WERI-Rb-1 (cell line): ENCODE results near the gene G6PC2.
"Not testable (repeated sequence)": the region's sequence is repeated elsewhere in the genome, so short reads cannot be mapped to it uniquely, and the experiment has no call there.

Source experiments
- DNase-seq: peaks from one replicate; pipeline ENCODE4 v3.0.0-alpha.2; 2020
- H3K27ac ChIP-seq: fragments of 250-450 bp; sonication (Bioruptor Pico); 2 replicates; pipeline ENCODE4 v1.5.1; 2020; ENCODE audit warnings: mild to moderate bottlenecking, moderate library complexity
- H3K27me3 ChIP-seq: fragments of 250-450 bp; sonication (Bioruptor Pico); 2 replicates; pipeline ENCODE4 v1.5.1; 2021; ENCODE audit warnings: mild to moderate bottlenecking, low read depth, moderate library complexity; ENCODE audit not compliant: insufficient read depth, severe bottlenecking
- H3K36me3 ChIP-seq: fragments of 250-450 bp; sonication (Bioruptor Pico); 2 replicates; pipeline ENCODE4 v1.5.1; 2020; ENCODE audit warnings: mild to moderate bottlenecking, moderate library complexity
- H3K4me3 ChIP-seq: 2 replicates; pipeline ENCODE4 v1.5.1; 2011; ENCODE audit warnings: low read depth, mild to moderate bottlenecking, control low read depth, low read length
- H3K9me3 ChIP-seq: fragments of 250-450 bp; sonication (Bioruptor Pico); 2 replicates; pipeline ENCODE4 v1.5.1; 2021; ENCODE audit warnings: mild to moderate bottlenecking, moderate library complexity; ENCODE audit not compliant: severe bottlenecking
- TF ChIP-seq, protein P1 (sequence below): IDR thresholded peaks from 2 replicates; pipeline ENCODE4 v1.5.1; 2011; ENCODE audit warnings: low read depth, mild to moderate bottlenecking, control low read depth, inconsistent platforms, low read length

Gene G6PC2

DNA sequence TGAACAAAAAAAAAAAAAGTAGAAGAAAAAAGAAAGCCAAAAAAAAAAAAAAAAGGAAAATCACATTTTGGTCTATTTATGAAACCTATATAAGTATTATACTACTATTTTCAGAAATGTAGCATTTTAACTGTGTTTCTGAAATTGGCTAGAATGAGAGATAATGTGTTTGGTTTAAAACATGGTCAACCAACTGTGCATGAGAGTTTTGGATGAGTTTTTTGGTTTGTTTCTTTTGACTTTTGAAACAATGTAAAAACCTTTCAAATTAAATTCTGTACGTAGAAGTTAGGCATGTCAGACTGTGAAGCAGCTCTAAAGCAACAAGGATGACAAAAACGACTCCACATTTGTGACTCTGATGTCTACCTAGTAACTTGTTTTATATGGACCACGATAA is 45.5 kb upstream of the G6PC2 start:
- Histone ChIP-seq H3K4me3 (no peak overlapping the region), H3K9me3 (no peaks in the 10 kb centered on the region), H3K36me3 (no peaks in the 10 kb centered on the region), H3K27ac (no peak overlapping the region), H3K27me3 (no peaks in the 10 kb centered on the region)
- DNase-seq, result no peak
- TF ChIP-seq, protein P1, sequence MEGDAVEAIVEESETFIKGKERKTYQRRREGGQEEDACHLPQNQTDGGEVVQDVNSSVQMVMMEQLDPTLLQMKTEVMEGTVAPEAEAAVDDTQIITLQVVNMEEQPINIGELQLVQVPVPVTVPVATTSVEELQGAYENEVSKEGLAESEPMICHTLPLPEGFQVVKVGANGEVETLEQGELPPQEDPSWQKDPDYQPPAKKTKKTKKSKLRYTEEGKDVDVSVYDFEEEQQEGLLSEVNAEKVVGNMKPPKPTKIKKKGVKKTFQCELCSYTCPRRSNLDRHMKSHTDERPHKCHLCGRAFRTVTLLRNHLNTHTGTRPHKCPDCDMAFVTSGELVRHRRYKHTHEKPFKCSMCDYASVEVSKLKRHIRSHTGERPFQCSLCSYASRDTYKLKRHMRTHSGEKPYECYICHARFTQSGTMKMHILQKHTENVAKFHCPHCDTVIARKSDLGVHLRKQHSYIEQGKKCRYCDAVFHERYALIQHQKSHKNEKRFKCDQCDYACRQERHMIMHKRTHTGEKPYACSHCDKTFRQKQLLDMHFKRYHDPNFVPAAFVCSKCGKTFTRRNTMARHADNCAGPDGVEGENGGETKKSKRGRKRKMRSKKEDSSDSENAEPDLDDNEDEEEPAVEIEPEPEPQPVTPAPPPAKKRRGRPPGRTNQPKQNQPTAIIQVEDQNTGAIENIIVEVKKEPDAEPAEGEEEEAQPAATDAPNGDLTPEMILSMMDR, result no peak

DNA sequence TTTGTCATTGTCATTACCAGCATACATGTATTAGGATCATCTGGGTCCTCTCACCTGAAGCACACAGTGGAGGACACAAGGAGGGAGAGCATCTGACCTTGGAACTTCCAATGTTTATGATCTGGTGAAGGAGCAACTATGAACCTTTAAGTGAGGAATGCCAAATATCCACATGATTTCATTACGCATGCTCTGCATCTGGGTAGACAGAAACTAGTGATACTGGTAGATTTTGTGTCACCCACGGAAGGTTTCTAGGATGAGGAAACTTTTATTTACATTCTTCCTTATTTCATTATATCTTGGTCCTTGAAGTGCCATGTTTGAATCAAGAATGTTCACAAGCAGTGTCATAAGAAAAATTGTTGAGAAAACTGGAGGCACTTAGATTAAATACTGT is 42.9 kb upstream of the G6PC2 start:
- Histone ChIP-seq H3K9me3 (no peaks in the 10 kb centered on the region), H3K27ac (no peak overlapping the region), H3K36me3 (peaks cover 4% of the 10 kb centered on the region; the same call in 1 of the 2 replicates), H3K4me3 (no peak overlapping the region), H3K27me3 (no peaks in the 10 kb centered on the region)
- no peak for DNase-seq
- TF ChIP-seq, protein P1, result no peak

DNA sequence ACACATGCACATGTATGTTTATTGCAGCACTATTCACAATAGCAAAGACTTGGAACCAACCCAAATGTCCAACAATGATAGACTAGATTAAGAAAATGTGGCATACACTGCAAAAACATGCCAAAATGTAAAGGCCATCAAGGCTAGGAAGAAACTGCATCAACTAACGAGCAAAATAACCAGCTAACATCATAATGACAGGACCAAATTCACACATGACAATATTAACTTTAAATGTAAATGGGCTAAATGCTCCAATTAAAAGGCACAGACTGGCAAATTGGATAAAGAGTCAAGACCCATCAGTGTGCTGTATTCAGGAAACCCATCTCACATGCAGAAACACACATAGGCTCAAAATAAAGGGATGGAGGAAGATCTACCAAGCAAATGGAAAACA is 33.9 kb upstream of the G6PC2 start:
- not testable (repeated sequence) for DNase-seq, H3K4me3 ChIP-seq, H3K27ac ChIP-seq, H3K27me3 ChIP-seq, H3K9me3 ChIP-seq
- H3K36me3 ChIP-seq, result peaks cover 22% of the 10 kb centered on the region

DNA sequence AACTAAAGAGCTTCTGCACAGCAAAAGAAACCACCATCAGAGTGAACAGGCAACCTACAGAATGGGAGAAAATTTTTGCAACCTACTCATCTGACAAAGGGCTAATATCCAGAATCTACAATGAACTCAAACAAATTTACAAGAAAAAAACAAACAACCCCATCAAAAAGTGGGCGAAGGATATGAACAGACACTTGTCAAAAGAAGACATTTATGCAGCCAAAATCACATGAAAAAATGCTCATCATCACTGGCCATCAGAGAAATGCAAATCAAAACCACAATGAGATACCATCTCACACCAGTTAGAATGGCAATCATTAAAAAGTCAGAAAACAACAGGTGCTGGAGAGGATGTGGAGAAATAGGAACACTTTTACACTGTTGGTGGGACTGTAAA is 30.7 kb upstream of the G6PC2 start:
- not testable (repeated sequence) for H3K27me3 ChIP-seq, H3K4me3 ChIP-seq, DNase-seq, H3K27ac ChIP-seq, H3K9me3 ChIP-seq
- H3K36me3 ChIP-seq, result peaks cover 20% of the 10 kb centered on the region

DNA sequence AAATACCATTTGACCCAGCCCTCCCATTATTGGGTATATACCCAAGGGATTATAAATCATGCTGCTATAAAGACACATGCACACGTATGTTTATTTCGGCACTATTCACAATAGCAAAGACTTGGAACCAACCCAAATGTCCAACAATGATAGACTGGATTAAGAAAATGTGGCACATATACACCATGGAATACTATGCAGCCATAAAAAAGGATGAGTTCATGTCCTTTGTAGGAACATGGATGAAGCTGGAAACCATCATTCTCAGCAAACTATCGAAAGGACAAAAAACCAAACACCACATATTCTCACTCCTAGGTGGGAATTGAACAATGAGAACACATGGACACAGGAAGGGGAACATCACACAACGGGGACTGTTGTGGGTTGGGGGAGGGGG is 30.3 kb upstream of the G6PC2 start:
- not testable (repeated sequence) for H3K4me3 ChIP-seq, H3K9me3 ChIP-seq, H3K27me3 ChIP-seq, H3K27ac ChIP-seq, DNase-seq
- H3K36me3 ChIP-seq, result peaks cover 20% of the 10 kb centered on the region

DNA sequence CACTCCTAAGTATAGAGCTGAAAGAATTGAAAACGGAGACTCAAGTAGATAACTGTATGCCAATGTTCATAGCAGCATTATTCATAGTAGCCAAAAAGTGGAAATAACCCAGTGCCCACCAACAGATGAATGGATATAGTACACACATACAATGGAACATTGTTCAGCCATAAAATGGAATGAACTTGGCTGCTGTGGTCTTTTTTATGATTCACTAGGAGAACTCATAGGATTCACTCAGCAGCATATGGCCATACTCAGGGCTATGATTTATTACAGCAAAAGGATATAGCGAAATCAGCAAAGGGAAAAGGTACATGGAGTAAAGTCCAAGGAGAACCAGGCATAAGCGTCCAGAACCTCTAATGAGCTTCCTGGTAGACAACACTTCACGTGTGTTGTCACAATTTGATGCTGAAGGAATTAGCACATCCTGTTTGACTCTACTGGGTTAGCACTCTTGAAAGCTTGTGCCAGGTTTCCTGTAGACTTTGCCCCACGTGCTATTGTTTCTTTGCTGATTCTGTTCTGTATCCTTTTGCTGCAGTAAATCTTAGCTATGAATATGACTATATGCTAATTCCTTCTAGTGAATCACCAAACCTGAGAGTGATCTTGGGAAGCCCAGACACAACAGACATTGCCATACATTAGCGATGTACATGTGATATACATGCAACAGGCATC is 26.6 kb upstream of the G6PC2 start:
- TF ChIP-seq, protein P1, result no peak

DNA sequence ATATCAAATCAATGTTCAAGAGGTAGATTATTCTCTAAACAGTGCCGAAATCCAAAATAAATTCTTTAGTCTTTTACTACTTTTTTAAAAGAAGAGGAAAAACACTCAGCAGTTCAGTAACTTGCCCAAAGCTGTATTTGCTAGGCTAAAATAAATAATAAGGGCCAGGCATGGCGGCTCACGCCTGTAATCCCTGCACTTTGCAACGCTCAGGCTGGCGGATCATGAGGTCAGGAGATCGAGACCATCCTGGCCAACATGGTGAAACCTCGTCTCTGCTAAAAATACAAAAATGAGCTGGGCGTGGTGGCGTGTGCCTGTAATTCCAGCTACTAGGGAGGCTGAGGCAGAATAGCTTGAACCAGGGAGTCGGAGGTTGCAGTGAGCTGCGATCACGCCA is 18.9 kb upstream of the G6PC2 start:
- peaks cover 31% of the 10 kb centered on the region for H3K36me3 ChIP-seq
- H3K27me3 ChIP-seq, H3K4me3 ChIP-seq, H3K27ac ChIP-seq, H3K9me3 ChIP-seq, DNase-seq: not testable (repeated sequence)

More for the DNA sequence above, 26.6 kb upstream of the G6PC2 start:
- Histone ChIP-seq H3K27me3 (no peaks in the 10 kb centered on the region), H3K36me3 (peaks cover 24% of the 10 kb centered on the region), H3K4me3 (no peak overlapping the region), H3K27ac (no peak overlapping the region), H3K9me3 (peaks cover 3% of the 10 kb centered on the region)
- no peak for DNase-seq

DNA sequence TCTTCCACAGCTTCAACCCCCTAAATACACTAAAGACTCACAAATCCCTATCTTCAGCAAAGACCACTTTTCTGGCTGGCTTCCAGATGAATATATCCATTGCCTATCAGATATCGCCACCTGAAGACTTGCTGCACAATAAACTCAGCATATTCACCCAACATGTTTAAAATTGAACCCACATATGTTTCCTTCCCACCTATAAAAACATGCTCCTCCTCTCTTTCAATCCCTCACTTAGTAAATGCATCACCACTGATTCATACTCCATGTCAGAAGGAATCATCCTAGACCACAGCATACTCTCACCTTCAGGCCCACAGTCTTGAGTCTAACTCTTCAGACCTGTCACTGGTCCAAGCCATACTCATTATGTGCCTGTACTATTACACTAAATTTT is 16.1 kb upstream of the G6PC2 start:
- Histone ChIP-seq H3K9me3 (no peaks in the 10 kb centered on the region), H3K27me3 (no peaks in the 10 kb centered on the region), H3K27ac (no peak overlapping the region), H3K4me3 (no peak overlapping the region), H3K36me3 (peaks cover 36% of the 10 kb centered on the region)
- DNase-seq, result no peak
- TF ChIP-seq, protein P1, result no peak
